ENCODE results near the gene SPACA7. TPM values are rescaled to one million over a fixed set of nuclear protein-coding genes. Genes with fewer than 3 reads are reported as not detected.

The SPACA7 gene
- total RNA-seq, 4 donors from 2014 or later: not detected

- Histone ChIP-seq H3K9me3 (no peaks in the 10 kb centered on the region), H3K4me1 (no peaks in the 10 kb centered on the region), H3K4me3 (no peak overlapping the region), H3K27me3 (peaks cover 0 to 6% of the 10 kb centered on the region in 2 donors), H3K36me3 (no peaks in the 10 kb centered on the region), H3K27ac (no peak overlapping the region)
- peak in 1 of 3 donors; percentile 24 for DNase-seq
- no peak for TF ChIP-seq POLR2A (IDR thresholded peaks at IDR 0.05)
- TF ChIP-seq CTCF (IDR thresholded peaks at IDR 0.05): no peak
These were observed 68.6 kb downstream of the SPACA7 start for GRCh38 chr13:112444416-112445399.

GRCh38 chr13:112445411-112446271 is 69.5 kb downstream of the SPACA7 start:
- TF ChIP-seq CTCF (IDR thresholded peaks at IDR 0.05) (no peak), POLR2A (IDR thresholded peaks at IDR 0.05) (no peak)
- H3K27me3 ChIP-seq: peaks cover 0 to 6% of the 10 kb centered on the region in 2 donors

GRCh38 chr13:112446347-112446861 is 70.2 kb downstream of the SPACA7 start:
- no peaks in the 10 kb centered on the region for H3K4me1 ChIP-seq
- H3K27me3 ChIP-seq: peaks cover 0 to 6% of the 10 kb centered on the region in 2 donors
- no peaks in the 10 kb centered on the region for H3K36me3 ChIP-seq
- no peak for TF ChIP-seq CTCF (IDR thresholded peaks at IDR 0.05)
- TF ChIP-seq POLR2A (IDR thresholded peaks at IDR 0.05): no peak
- H3K9me3 ChIP-seq: no peaks in the 10 kb centered on the region
- no peak overlapping the region for H3K27ac ChIP-seq
- H3K4me3 ChIP-seq: no peak overlapping the region
- DNase-seq: peak in 1 of 3 donors; percentile 33

More at GRCh38 chr13:112445411-112446271, 69.5 kb downstream of the SPACA7 start:
- no peaks in the 10 kb centered on the region for H3K9me3 ChIP-seq
- no peaks in the 10 kb centered on the region for H3K36me3 ChIP-seq
- no peak overlapping the region for H3K27ac ChIP-seq
- H3K4me3 ChIP-seq: no peak overlapping the region
- peak in 2 of 3 donors; percentile 26 to 37 for DNase-seq
- H3K4me1 ChIP-seq: no peaks in the 10 kb centered on the region

GRCh38 chr13:112446867-112447266 is 70.7 kb downstream of the SPACA7 start:
- H3K4me3 ChIP-seq: no peak overlapping the region
- no peaks in the 10 kb centered on the region for H3K36me3 ChIP-seq
- DNase-seq: peak in 1 of 3 donors; percentile 33
- no peaks in the 10 kb centered on the region for H3K9me3 ChIP-seq
- no peak for TF ChIP-seq POLR2A (IDR thresholded peaks at IDR 0.05)
- TF ChIP-seq CTCF (IDR thresholded peaks at IDR 0.05): no peak
- no peak overlapping the region for H3K27ac ChIP-seq
- H3K4me1 ChIP-seq: no peaks in the 10 kb centered on the region
- peaks cover 0 to 6% of the 10 kb centered on the region in 2 donors for H3K27me3 ChIP-seq

GRCh38 chr13:112447306-112447705 is 71.2 kb downstream of the SPACA7 start:
- Histone ChIP-seq H3K4me3 (no peak overlapping the region), H3K4me1 (no peaks in the 10 kb centered on the region), H3K27ac (no peak overlapping the region), H3K36me3 (no peaks in the 10 kb centered on the region), H3K27me3 (peaks cover 0 to 6% of the 10 kb centered on the region in 2 donors), H3K9me3 (no peaks in the 10 kb centered on the region)
- DNase-seq: peak in 1 of 3 donors; percentile 29
- TF ChIP-seq POLR2A (IDR thresholded peaks at IDR 0.05) (no peak), CTCF (IDR thresholded peaks at IDR 0.05) (no peak)
